ENCODE measurements around the gene EXOC6.

DNA sequence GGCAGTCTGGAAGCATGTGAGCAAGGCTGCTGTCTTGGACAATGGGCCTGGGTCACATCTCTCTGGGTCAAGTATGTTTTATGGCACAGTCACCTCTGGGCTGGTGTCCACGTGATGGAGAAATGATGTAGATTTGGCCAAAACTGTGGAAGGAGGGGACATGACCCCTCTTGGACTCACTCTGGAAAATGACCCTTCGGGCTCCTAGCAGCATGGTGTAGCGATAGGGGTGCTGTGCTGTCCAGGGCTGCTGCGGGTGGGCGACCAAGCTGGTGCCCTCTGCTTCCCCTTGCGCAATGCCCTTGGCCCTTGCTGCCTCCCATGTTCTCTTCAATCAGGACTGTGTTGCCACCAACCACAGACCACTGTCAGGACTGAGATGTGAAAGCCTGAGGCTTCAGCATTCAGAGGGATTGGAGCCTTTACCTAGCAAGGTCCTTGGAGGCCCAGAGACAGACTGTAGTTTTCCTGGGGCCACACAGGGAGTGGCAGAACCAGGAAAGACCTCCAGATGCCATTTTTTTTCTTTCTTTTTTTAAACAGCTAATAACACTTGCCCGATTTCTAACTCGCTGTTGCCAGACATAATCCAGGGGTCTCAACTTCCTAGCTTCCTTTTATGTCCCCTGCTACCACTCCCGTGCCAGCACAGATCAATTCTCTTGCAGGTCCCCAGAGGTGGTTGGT is 231.5 kb downstream of the EXOC6 start:
- TF ChIP-seq EZH2 (IDR thresholded peaks at IDR 0.05): no peak
- TF ChIP-seq POLR2AphosphoS5 (IDR thresholded peaks at IDR 0.05; ENCODE audit: borderline replicate concordance, low read depth, low read length): no peak

All from SK-N-MC (cell line).